Right lobe of liver (tissue), 6 donors: Measurements from ENCODE around the gene GPR39. TPM values are rescaled to one million over a fixed set of nuclear protein-coding genes. Genes with fewer than 3 reads are reported as not detected.

Source experiments
- ATAC-seq, 4 donors: fragments of 200-7000 bp; cut with Tn5 transposase; one replicate each; pipeline ENCODE4 v1.9.1; 2020; ENCODE audit warnings: mild to moderate bottlenecking in 4 of 4, moderate library complexity in 4 of 4
- DNase-seq, 3 donors: peaks; one replicate each; pipeline ENCODE4 v3.0.0-alpha.2; 2020
- H3K27ac ChIP-seq, 3 donors: fragments of 200-600 bp; one replicate each; pipeline ENCODE4 v1.8.0; 2022
- H3K27me3 ChIP-seq, 2 donors: fragments of 200-600 bp; one replicate each; pipeline ENCODE4 v1.8.0; 2022
- H3K36me3 ChIP-seq, 4 donors: fragments of 200-600 bp; sonication (generic) in 1 of 4; one replicate each; pipeline versions ENCODE4 v1.5.1 to v1.8.0; 2017 to 2022; ENCODE audit warnings: control low read depth in 1 of 4
- H3K4me1 ChIP-seq, 4 donors: fragments of 200-600 bp; sonication (generic) in 1 of 4; one replicate each; pipeline versions ENCODE4 v1.5.1 to v1.8.0; 2017 to 2022; ENCODE audit warnings: control low read depth in 1 of 4
- H3K4me3 ChIP-seq, 3 donors: fragments of 200-600 bp; one replicate each; pipeline ENCODE4 v1.8.0; 2022
- H3K9me3 ChIP-seq, 4 donors: fragments of 200-600 bp; sonication (generic) in 1 of 4; one replicate each; pipeline versions ENCODE4 v1.5.1 to v1.8.0; 2017 to 2022; ENCODE audit warnings: control low read depth in 1 of 4
- POLR2A ChIP-seq: fragments of 450-650 bp; IDR thresholded peaks from one replicate; pipeline ENCODE4 v1.6.1; 2017; ENCODE audit warnings: antibody characterized with exemption, mild to moderate bottlenecking
- WGBS: methylation state at CpG from one replicate; pipeline ENCODE4 v1.1.6; 2018; ENCODE audit warnings: low coverage, low lambda C conversion rate; ENCODE audit not compliant: insufficient coverage; ENCODE audit errors: missing lambda C conversion rate; 5-methylcytosine and 5-hydroxymethylcytosine counted together
- intact Hi-C, 2 donors: fragments of 100-400 bp; cut with DNase I; formaldehyde crosslinking; loops; one replicate each; pipeline versions ENCODE4 v1.11.2 to v1.14.1; 2022
- total RNA-seq, 6 experiments: library from RNA; depleted of rRNA in 2 of 6; stranded (reverse); fragments of >200 nt in 2 of 6; fragmentation: NEBNext Ultra II Directional in 3 of 6; extraction: Animal tissue kit (Norgen Biotek cat#: 25700) in 3 of 6; gene quantifications; one replicate each; pipeline versions ENCODE4 v1.1.0 to v1.2.4, GENCODE V29; 2016 to 2023
- TF ChIP-seq, protein P1 (sequence below), 4 donors: fragments of 200-600 bp in 3 of 4; fragments of 450-650 bp in 1 of 4; IDR thresholded peaks; one replicate each; pipeline versions ENCODE4 v1.5.1 to v1.8.0; 2016 to 2022; ENCODE audit warnings: antibody characterized with exemption in 4 of 4, mild to moderate bottlenecking in 2 of 4
- donor health status: DM: no; HTN: yes; CAD: no.
- donor health status: DM: no; HTN: no; CAD: no.
- donor health status: DM: no; HTN: no; CAD: no.
- donor health status: DM: no; HTN: yes; CAD: no.
- donor health status: DM: no; HTN: yes; CAD: no.

GPR39 gene
- total RNA-seq, 6 experiments from 2014 or later: 3.6 to 9.1 (median 6.0) TPM

DNA sequence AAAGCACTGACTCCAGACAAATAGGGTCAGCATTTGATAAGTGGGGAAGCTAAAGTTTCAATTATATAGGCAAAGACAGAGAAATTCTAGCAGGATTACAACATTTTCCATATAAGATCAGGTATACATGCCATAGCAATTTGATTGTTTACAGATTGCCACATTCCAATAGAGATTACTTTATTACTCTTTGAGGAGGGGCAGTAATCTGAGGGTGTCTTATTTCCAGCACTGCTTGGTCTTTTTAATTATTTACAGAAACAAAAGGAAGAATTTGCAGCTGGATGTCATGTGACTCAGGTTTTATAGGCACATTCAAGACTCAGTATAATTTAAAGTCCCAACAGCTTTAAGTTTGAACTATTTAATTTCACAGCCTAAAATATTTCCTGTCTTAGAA lies 42.5 kb upstream of the GPR39 start:
- Histone ChIP-seq H3K9me3 (no peaks in the 10 kb centered on the region), H3K27me3 (no peaks in the 10 kb centered on the region), H3K27ac (no peak overlapping the region), H3K4me1 (no peaks in the 10 kb centered on the region), H3K4me3 (no peak overlapping the region), H3K36me3 (no peaks in the 10 kb centered on the region)
- intact Hi-C loops: no loop called here
- TF ChIP-seq, protein P1, sequence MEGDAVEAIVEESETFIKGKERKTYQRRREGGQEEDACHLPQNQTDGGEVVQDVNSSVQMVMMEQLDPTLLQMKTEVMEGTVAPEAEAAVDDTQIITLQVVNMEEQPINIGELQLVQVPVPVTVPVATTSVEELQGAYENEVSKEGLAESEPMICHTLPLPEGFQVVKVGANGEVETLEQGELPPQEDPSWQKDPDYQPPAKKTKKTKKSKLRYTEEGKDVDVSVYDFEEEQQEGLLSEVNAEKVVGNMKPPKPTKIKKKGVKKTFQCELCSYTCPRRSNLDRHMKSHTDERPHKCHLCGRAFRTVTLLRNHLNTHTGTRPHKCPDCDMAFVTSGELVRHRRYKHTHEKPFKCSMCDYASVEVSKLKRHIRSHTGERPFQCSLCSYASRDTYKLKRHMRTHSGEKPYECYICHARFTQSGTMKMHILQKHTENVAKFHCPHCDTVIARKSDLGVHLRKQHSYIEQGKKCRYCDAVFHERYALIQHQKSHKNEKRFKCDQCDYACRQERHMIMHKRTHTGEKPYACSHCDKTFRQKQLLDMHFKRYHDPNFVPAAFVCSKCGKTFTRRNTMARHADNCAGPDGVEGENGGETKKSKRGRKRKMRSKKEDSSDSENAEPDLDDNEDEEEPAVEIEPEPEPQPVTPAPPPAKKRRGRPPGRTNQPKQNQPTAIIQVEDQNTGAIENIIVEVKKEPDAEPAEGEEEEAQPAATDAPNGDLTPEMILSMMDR (IDR thresholded peaks at IDR 0.05): no peak
- TF ChIP-seq POLR2A: no peak
- no peak for DNase-seq
- no peak for ATAC-seq

DNA sequence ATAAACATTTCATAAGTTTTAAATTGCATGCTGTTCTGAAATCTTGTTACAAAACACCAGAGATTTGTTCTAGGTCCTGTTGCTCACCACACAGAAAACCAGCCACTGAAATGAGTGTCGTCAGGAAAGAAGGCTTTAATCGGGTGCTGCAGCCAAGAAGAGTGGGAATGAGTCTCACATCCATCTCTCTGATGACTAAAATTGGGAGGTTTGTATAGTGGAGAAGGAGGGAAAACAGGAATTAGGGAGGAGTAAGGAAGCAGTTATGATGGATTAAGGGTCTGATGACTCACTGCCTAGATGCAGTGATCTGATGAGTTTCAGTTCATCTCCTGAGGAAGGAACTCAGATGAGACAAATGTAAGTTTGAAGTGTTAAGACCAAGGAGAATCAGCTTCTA lies 42.1 kb upstream of the GPR39 start:
- H3K36me3 ChIP-seq: no peaks in the 10 kb centered on the region
- H3K27ac ChIP-seq: no peak overlapping the region
- no peak overlapping the region for H3K4me3 ChIP-seq
- H3K27me3 ChIP-seq: no peaks in the 10 kb centered on the region
- WGBS: 67% methylated on average over 2 of the region's 2 CpGs
- TF ChIP-seq, protein P1 (IDR thresholded peaks at IDR 0.05): no peak
- intact Hi-C loops: no loop called here
- no peak for DNase-seq
- H3K9me3 ChIP-seq: no peaks in the 10 kb centered on the region
- no peak for ATAC-seq
- no peaks in the 10 kb centered on the region for H3K4me1 ChIP-seq

DNA sequence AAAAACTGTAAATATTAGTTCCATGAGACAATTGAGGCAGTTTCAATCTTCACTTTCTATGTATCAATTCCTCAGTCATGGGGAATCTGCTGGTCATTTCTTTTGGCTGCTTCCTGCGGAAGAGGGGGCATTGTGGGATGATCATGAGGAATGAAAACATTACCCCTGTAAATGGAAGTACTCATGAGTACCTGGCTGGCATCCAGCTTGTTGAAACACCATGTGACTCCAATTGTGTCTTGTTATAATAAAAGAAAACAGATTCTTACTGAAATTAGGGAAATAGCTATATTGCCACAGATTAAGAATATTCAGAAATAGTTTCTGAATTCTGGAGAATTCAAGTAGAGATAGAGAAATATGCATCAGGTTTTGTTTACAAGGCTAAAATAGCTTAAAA lies 41.6 kb upstream of the GPR39 start:
- no peaks in the 10 kb centered on the region for H3K36me3 ChIP-seq
- DNase-seq (no peak), ATAC-seq (no peak)
- intact Hi-C loops: no loop called here
- H3K4me3 ChIP-seq: no peak overlapping the region
- no peak overlapping the region for H3K27ac ChIP-seq
- TF ChIP-seq POLR2A: no peak
- TF ChIP-seq, protein P1 (IDR thresholded peaks at IDR 0.05): no peak
- no peaks in the 10 kb centered on the region for H3K27me3 ChIP-seq
- 62% methylated on average over 1 of the region's 1 CpG for WGBS
- H3K9me3 ChIP-seq: no peaks in the 10 kb centered on the region
- H3K4me1 ChIP-seq: no peaks in the 10 kb centered on the region

DNA sequence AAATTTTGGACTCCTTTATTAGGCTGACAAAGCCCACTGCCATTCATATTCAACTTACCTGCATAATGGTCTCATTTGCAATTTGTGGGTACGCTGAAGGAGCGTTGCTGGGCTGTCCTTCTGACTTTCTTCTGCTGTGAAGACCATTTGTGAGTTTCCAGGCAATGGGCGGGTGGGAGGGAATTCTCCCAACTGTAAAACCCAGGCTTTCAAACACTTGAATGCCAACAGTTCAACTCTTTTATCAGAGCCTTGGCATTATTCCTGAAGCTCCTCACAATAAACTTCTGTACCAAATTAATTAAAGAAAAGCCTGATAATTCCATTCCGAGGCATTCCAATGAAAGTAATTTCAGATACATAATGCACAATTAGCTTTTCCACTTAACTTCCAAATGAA lies 35.2 kb upstream of the GPR39 start:
- 54% methylated on average over 4 of the region's 4 CpGs for WGBS
- DNase-seq (no peak), ATAC-seq (no peak)
- TF ChIP-seq, protein P1 (IDR thresholded peaks at IDR 0.05): no peak
- no peak for TF ChIP-seq POLR2A
- Histone ChIP-seq H3K27ac (no peak overlapping the region), H3K36me3 (no peaks in the 10 kb centered on the region), H3K4me3 (no peak overlapping the region), H3K9me3 (no peaks in the 10 kb centered on the region), H3K4me1 (no peaks in the 10 kb centered on the region), H3K27me3 (no peaks in the 10 kb centered on the region)
- intact Hi-C loops: no loop called here

DNA sequence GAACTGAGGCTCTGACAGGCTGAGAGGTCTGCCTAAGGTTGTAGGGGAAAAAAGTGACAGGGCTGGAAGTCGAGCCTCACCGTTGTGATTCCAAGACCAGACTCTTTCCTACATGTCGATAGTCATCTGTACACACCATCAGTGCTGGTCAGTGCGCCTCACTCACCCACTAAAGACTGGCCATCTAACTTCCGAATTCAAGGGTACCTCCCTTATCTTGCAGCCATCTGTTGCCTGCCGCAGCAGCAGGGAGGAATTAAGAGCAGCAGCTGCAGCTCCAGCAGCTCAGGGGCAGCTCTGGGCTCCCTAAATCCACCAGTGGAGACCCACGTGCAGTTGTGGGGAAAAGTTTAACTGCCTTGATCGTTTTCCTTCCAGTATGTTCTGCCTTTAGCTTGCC lies 32.6 kb upstream of the GPR39 start:
- Histone ChIP-seq H3K4me1 (peaks cover 0 to 7% (median 0%) of the 10 kb centered on the region in 4 donors), H3K27ac (no peak overlapping the region), H3K4me3 (no peak overlapping the region), H3K9me3 (no peaks in the 10 kb centered on the region), H3K27me3 (no peaks in the 10 kb centered on the region), H3K36me3 (no peaks in the 10 kb centered on the region)
- TF ChIP-seq, protein P1 (IDR thresholded peaks at IDR 0.05): no peak
- TF ChIP-seq POLR2A: no peak
- 40% methylated on average over 5 of the region's 8 CpGs for WGBS
- intact Hi-C loops: no loop called here
- ATAC-seq (no peak), DNase-seq (no peak)
